KBM-7 (cell line): ENCODE data around the gene BMX.

ENCODE experiments used
- DNase-seq: peaks from one replicate; pipeline ENCODE4 v3.0.0-alpha.2; 2015
- in situ Hi-C: fragments of 300-500 bp; cut with MboI; formaldehyde crosslinking; loops from 2 replicates; pipeline ENCODE4 v1.14.3; 2020; ENCODE audit warnings: low sequenced_read_pairs, low pct_unique_long_range_greater_than_20kb, mixed read lengths

Gene BMX

DNA sequence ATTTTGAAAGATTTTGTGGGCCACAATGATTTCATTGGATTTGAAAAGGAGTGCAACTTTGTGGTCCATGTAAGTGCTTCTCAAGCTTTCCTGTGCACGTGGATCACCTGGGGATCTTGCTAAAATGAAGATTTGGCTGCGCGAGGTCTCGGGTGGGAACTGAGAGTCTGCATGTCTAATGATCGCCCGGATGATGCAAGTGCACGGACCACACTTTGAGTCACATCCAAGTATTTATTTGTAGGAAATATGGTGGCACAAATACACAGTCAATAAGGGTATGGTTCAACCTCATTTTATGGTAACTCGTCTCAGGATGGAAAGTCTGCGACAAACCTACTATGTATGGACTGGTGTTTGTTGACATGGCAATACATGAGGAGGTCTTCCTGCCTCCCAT lies 899 bp downstream of the BMX start:
- no peak for DNase-seq
- in situ Hi-C loops: loop anchor here (10.0 kb wide), 1 partner anchor 63 kb away; no protein-coding TSS in a partner anchor

DNA sequence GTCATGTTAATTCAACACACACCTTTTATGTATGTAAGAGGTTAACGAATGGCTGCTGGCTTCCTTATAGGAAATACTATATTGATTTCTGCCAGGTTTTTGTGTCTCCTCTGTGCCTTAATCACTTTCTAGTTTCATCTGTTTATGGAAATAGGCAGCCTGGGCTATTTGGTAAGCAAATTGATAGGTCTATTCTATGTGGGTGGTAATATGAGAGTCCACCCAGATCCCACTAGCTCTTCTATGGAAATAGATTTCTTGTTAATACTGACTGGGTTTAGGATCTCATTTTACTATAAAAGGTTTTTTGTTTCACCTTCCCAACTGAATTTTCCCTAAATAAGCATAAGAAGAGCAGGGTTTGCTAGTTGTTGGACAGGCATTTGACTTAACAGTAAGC lies 4.1 kb downstream of the BMX start:
- no peak for DNase-seq
- in situ Hi-C loops: loop anchor here (10.0 kb wide), 1 partner anchor 60 kb away; no protein-coding TSS in a partner anchor

DNA sequence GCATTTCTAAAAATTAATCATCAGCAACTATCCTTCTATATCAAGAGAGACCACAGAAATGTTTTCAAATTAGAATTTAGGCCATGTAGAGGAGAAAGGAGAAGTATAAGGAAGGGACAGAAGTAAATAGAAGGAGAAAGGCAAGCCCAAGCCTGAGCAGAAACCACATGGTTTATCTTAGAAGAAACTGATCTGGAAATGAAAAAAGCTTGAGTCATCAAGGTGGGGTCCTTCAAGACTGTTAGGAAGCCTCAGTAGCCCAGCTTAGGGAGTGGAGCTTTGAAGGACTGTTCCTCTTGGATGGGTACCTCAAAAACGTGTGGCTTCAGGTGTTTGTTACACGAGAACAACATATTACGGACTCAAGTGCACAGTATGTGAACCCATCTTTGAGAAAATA lies 4.5 kb downstream of the BMX start:
- DNase-seq: peak; percentile 45

DNA sequence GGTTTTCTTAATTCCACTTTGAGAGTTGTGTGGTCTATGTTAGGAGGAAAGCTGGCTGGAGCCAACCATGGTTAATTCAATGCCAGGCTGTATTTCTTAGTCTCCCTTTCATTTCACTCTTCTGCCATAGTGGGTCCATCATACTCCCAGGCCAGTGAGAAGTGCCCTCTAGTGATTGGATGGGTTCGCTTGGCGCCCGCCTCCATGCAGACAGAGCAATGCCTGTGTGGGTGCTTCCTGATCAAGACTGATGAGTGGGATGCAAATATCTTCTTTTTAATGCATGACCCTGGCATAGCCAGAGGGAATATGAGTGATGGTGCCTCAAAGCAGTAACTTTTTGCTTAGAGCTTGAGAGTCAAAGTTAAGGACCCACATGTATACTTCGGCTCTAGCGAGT lies 6.4 kb downstream of the BMX start:
- in situ Hi-C loops: loop anchor here (10.0 kb wide), 1 partner anchor 58 kb away; no protein-coding TSS in a partner anchor
- DNase-seq: no peak

More for the DNA sequence above, 4.5 kb downstream of the BMX start:
- in situ Hi-C loops: loop anchor here (10.0 kb wide), 1 partner anchor 60 kb away; no protein-coding TSS in a partner anchor

DNA sequence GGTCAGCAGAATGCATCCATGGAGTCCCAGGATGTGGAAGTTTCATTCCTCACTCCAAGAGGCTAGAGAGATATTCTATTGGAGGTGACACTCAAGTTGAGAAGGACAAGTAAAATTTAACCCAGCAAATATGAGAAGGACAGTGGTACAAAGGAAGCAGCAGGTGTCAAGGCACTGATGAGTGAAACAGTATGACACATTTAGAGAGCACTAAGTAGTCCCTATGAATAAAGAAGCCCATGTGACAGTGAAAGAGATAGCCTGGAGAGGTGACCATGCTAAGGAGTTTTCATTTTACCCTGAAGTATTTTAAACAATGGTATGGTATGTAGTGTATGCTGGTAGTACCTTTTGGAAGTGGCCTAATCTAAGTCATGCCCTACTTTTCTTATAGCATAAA lies 9.2 kb downstream of the BMX start:
- in situ Hi-C loops: loop anchor here (10.0 kb wide), 1 partner anchor 55 kb away; no protein-coding TSS in a partner anchor
- no peak for DNase-seq

DNA sequence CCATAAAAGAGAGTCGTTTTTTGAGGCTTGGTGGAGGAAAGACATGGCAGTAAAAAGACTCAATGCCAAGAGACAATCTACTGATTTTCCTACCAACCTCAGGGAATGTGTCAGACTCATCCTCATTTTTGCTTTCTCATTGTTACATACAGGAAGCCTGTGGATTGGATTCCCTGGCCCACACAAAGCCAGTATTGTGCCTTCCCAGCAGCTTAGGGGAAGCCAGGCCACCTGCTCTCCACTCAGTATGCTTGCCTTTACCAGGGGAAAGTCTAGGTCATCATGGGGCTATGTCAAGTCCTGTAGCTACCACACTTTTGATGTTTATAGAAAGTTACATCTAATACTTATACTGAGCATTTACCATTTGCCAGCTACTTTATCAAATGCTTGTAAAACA lies 11.0 kb downstream of the BMX start:
- in situ Hi-C loops: no loop called here
- no peak for DNase-seq

DNA sequence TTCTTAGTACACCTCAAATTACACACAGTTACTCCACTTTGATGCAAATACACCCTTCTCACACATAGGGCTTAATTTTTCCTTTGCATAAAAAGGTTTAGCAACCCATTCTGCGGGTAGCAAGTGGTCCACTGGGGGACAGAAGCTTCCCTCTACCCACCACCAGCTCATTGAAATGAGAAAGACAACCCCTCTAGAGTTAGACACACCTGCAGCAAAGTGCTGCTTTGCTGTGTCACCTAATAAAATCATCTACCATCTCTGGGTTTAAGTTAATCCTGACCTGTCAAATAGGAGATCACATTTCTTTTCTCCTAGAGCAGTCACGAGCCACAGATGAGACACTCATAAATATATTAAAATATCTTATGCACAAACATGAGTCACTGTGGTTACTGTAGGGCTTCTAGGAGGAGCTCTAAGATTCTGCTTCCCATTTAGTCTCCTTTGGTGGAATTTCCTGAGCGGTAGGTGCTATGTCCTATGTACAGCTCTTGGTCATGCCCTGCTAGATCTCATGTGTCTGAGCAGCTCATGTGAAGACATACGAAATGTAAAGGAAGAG lies 11.9 kb downstream of the BMX start:
- DNase-seq: no peak
- in situ Hi-C loops: no loop called here

DNA sequence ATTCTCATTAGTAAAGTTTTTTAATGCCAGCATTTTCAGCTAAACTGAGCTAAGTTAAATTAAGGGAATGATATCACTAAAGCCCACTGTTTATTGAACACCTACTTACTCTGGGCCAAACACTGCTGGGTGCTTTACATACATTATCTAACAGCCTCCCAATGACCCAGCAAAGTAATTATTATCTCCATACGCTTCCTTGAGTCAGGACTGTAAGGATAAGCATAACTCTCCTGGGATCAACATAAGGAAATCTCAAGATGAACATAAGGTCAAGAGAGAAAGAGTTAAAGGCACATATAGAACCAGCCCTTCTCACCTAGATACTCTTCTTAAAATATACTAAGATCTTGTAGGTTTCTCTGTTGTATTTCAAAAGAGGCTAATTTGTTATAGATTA lies 13.7 kb downstream of the BMX start:
- DNase-seq: no peak
- in situ Hi-C loops: no loop called here

DNA sequence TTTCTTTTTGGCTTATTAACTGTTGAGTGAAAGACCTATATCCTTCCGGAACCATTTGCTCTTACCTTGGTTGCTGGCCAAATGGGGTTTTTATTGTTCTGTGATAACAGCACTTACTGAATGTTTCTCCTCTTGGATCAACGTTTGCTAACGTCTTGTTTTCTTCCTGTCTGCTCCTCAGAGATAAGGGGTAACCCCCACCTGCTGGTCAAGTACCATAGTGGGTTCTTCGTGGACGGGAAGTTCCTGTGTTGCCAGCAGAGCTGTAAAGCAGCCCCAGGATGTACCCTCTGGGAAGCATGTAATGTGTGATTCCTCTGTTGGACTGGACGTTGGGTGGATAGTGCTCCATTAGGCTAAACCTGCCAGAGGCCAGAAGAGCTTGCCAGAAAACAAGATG lies 15.3 kb downstream of the BMX start:
- peak; percentile 80 for DNase-seq
- in situ Hi-C loops: no loop called here

DNA sequence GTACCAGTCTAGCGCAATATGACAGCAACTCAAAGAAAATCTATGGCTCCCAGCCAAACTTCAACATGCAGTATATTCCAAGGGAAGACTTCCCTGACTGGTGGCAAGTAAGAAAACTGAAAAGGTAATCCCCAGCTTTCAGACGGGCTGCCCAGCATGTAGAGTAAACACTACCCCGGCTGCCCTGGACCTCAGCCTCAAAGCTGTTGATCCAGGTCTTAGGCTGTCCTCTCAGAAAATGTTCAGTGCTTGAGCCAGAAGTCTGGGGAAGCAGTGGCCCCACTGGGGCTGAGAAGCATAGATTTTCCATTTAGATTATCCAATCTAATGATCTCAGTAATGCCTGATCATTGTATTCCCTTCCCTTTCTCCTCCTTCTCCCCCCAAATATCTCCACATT lies 21.9 kb downstream of the BMX start:
- in situ Hi-C loops: no loop called here
- no peak for DNase-seq

DNA sequence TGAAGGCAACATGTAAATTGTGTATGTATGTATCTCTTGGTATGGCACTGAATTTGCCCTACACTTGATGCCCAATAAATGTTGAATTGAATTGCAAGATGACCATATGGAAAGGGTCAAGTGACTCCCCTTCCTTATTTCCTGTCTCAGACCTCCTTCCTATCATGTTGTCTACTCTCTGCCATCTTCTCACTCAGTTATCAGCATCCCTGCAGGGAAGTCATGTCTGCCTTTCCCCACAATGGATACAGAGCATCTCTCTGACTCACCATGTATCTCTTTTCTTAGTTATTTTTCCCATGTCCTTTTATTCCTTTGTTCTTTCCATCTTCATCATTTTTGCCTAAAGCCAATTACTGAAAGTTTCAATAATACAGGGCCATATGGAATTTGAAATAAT lies 22.5 kb downstream of the BMX start:
- DNase-seq: no peak
- in situ Hi-C loops: no loop called here

DNA sequence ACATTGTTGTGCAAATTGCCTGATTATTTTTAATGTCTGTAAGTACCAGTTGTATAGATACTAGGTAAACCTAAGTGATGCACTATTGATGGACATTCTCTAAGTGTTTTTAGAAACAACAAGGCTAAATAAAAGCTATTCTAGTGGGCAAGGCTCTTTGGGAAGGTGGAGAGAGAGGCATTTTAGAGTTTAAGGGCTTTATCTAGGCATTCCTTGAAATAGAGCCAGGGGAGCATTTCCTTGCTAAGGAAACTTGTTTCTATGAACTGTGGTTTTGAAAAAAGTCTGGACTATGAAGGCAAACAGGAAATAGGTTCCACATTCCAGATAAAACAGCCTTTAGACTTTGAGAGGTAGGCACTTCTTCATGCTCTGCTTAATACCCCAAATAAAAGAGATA lies 23.8 kb downstream of the BMX start:
- in situ Hi-C loops: no loop called here
- no peak for DNase-seq

DNA sequence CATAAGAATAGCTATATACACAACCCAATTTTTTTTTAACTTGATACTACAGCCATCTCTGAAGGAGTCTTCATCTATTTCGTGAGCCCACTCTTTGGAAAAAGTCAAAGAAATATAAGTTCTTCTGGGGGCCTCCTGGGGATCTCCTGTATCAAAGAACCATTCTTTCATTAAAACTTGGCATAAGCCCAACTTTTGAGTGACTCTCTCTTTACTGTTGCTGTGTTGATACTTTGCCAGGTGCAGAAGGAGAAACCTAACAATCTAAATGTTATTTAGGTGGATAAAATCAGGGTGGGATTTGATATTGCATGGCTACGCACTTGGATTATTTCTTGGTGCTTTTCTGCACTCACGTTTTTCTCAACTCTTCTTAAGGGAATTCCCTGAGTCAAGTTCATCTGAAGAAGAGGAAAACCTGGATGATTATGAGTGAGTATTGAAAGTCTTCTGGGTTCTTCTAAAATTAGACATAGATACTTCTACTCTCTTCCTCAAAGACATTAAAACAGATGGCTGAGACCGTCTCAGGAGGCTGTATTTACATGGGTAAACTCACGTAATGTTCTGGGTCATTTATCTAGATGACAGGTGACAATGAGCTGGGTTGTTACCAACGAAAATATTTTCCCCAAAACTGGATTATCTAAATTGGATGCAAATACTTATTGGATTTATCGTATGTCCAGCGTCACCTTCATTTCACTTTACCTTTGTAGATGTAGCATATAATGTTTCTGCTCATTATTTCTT lies 25.2 kb downstream of the BMX start:
- in situ Hi-C loops: no loop called here
- no peak for DNase-seq

DNA sequence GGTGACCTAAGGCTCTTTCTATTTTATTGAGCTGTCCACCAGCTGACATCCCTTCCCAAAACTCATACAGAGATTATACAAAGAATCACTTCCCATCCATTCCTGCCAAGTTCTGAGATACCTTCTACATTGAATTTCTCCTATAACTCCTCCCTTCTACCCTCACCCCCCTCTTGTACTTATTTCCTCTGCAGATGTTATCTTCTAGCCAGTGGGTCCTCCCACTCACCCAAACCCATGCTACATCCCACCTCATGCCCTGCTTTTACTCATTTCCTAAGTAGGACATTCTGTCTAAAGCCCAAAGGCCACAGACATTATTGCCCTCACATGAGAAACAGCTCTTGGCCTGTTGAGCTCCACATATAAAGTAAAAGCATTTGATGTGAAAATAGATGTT lies 28.6 kb downstream of the BMX start:
- in situ Hi-C loops: no loop called here
- peak; percentile 63 for DNase-seq

DNA sequence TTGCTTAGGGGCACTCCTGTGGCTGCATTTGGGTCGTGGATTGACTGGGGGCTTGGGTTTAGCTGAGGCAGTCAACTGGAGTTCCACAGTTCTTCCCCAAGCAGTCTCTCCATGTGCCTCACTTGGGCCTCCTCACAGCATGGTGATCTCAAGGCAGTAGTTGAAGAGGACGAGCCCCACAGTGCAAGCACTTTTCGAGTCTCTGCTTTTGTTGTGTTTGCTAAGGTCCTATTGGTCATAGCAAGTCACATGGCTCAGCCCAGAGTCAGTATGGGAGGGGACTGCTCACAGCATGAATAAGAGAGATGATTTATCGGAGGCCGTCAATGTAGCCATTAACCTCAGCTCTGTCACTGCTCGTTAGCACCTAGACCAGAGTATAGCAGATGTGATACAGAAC lies 29.7 kb downstream of the BMX start:
- no peak for DNase-seq
- in situ Hi-C loops: no loop called here

DNA sequence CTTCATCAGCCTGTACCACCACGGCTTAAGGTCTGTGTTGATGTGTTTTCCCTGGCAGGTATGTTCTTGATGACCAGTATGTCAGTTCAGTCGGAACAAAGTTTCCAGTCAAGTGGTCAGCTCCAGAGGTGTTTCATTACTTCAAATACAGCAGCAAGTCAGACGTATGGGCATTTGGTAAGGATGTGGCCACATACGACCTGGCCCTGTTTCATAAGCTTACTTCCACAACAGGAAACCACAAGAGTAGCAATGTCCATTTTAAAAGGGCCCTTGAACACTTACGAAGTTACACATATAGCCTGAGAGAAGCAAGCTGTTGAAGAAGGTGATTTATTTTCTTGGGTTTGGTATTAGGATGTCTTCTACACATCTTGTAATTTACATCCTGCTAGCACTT lies 46.1 kb downstream of the BMX start:
- DNase-seq: no peak
- in situ Hi-C loops: no loop called here

DNA sequence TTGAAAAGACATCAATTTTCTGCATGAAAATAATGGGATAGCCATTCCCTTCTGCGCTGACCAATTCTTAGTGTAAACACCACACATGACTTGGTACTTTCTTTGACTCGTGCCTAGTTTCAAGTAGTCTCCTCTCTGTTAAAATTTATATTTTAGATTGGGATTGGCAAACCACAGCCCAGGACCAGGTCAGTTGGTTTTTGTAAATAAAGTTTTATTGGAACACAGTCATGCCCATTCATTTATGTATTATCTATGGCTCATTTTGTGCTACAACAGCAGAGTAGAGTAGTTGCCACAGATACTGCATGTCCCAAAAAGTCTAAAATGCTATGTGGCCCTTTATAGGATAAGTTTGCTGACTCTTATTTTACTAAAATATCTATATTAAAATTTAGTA lies 46.7 kb downstream of the BMX start:
- DNase-seq: no peak
- in situ Hi-C loops: no loop called here

DNA sequence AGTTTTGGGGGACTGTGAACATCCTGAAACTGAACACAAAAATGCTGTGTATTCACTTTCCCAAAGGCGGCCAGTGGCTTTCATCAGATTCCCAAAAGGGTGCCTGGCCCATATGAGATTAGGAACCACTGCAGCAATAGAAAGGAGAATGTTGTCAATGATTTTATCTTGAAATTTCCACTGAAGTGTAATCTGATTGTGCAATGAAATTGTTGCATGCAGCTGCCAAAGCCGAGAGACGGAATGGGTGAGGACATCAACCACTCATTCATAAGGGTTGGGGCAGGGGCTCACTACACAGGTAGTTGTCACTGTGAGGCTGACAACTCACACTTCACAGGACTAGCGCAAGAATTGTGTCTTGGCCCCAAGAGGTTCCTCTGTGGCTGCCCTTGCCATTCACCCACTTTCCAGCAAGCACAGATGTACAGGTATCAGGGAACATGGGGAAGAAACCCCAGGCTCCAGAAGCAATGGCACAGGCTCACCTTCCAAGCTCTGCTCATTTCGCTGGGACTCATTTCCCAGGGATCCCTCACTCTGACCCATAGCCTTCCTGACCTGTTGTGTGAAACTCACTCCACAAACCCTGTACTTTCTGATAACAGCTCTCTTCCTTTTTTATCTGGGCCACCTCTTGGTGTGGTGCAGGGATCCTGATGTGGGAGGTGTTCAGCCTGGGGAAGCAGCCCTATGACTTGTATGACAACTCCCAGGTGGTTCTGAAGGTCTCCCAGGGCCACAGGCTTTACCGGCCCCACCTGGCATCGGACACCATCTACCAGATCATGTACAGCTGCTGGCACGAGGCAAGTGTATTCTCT lies 48.8 kb downstream of the BMX start:
- no peak for DNase-seq

DNA sequence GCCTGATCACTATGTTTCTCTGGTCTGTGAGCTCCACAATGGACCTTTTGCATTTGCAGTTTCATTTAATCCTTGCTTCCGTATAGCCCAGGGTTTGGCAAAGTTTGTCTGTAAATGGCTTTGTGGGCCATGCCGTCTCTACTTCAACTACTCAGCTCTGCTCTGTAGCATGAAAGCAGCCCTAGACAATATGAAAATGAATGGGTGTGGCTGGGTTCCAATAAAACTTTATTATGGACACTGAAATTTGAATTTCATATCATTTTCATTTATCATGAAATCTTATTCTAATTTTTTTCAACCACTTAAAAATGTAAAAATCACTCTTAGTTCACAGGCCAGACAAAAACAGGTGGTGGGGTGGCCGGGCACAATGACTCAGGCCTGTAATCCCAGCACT lies 58.6 kb downstream of the BMX start:
- DNase-seq: no peak
- in situ Hi-C loops: no loop called here

More for the DNA sequence above, 48.8 kb downstream of the BMX start:
- in situ Hi-C loops: no loop called here

DNA sequence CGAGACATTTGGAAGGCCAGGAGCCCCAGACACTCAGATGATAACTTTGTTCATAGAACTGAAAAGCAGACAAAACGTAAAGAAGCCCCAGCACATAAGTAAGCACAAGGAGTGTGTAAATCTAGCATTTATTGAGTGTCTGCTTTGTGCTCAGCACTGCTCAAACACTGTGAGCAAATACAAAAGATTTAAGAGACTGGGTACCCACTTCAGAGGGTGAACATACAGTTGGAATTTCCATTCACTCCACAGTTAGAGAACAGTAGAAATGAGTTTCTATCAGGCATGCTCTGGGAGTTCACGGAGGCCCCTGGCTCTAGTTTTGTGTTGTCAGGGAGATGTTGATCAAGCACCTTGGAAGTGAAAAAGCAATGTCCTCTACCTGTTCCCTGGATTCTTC lies 60.3 kb downstream of the BMX start:
- DNase-seq: no peak
- in situ Hi-C loops: loop anchor here (10.0 kb wide), 1 partner anchor 56 kb away; the partner anchor contains the start of gene BMX
